Right ventricle myocardium inferior (tissue), 1 donor: Measurements from ENCODE around the gene SCYGR8. TPM values are rescaled to one million over a fixed set of nuclear protein-coding genes. Genes with fewer than 3 reads are reported as not detected.
A peak's percentile ranks its signal among the peaks of the same experiment; 100 is the strongest.
"Not testable (repeated sequence)": the region's sequence is repeated elsewhere in the genome, so short reads cannot be mapped to it uniquely, and the experiment has no call there.

Experiments
- ATAC-seq: fragments of 200-7000 bp; cut with Tn5 transposase; one replicate; pipeline ENCODE4 v1.9.1; 2020; ENCODE audit warnings: mild to moderate bottlenecking, moderate library complexity
- DNase-seq: peaks from one replicate; pipeline ENCODE4 v3.0.0; 2021; ENCODE audit errors: missing footprints
- intact Hi-C: fragments of 100-400 bp; cut with DNase I; formaldehyde crosslinking; loops from one replicate; pipeline ENCODE4 v1.11.0; 2022
- long read RNA-seq: library from polyadenylated mRNA; unstranded; transcript quantifications from one replicate; pipeline ENCODE4 v2.0.0, GENCODE V29; 2021
- total RNA-seq: library from RNA; stranded (reverse); fragmentation: NEBNext Ultra II Directional; extraction: Animal tissue kit (Norgen Biotek cat#: 25700); gene quantifications from one replicate; pipeline ENCODE4 v1.2.1, GENCODE V29; 2021
- donor health status: DM: no; HTN: yes; CAD: no; lungs with severe emphysema.

Gene SCYGR8
- total RNA-seq, result not detected
- long read RNA-seq, result 0 reads

- ATAC-seq (no peak), DNase-seq (no peak)
- intact Hi-C loops, result no loop called here
Observed at GRCh38 chr2:227745594-227745993, at the start of gene SCYGR8. Gene SCYGR8, plus strand, starts transcription at chr2:227745894. Its CDS starts 0 bp downstream, at chr2:227745894.

GRCh38 chr2:227696990-227697679 is 48.6 kb upstream of the SCYGR8 start:
- DNase-seq (no peak), ATAC-seq (no peak)
- intact Hi-C loops, result no loop called here

- no peak for DNase-seq
- ATAC-seq, result no peak
- intact Hi-C loops, result no loop called here
Observed at GRCh38 chr2:227701556-227701955, 44.1 kb upstream of the SCYGR8 start.

- ATAC-seq (no peak), DNase-seq (no peak)
- intact Hi-C loops, result no loop called here
Observed at GRCh38 chr2:227703280-227703732, 42.4 kb upstream of the SCYGR8 start.

- ATAC-seq (no peak), DNase-seq (no peak)
- intact Hi-C loops, result no loop called here
Observed at GRCh38 chr2:227703961-227704360, 41.7 kb upstream of the SCYGR8 start.

- intact Hi-C loops, result no loop called here
- ATAC-seq, result no peak
- no peak for DNase-seq
Observed at GRCh38 chr2:227706859-227707258, 38.8 kb upstream of the SCYGR8 start.

- ATAC-seq, result no peak
- intact Hi-C loops, result no loop called here
- DNase-seq, result no peak
Observed at GRCh38 chr2:227707390-227707789, 38.3 kb upstream of the SCYGR8 start.

GRCh38 chr2:227710986-227711385 is 34.7 kb upstream of the SCYGR8 start:
- ATAC-seq (no peak), DNase-seq (no peak)
- intact Hi-C loops, result no loop called here

- DNase-seq (no peak), ATAC-seq (no peak)
- intact Hi-C loops, result no loop called here
Observed at GRCh38 chr2:227713291-227713690, 32.4 kb upstream of the SCYGR8 start.

GRCh38 chr2:227716501-227716900 is 29.2 kb upstream of the SCYGR8 start:
- no peak for DNase-seq
- ATAC-seq, result no peak
- intact Hi-C loops, result no loop called here

- peak; percentile 93 for DNase-seq
- intact Hi-C loops, result no loop called here
- peak; percentile 96 for ATAC-seq
Observed at GRCh38 chr2:227717687-227718567, 27.8 kb upstream of the SCYGR8 start, which contains the start of gene SLC19A3. Gene SLC19A3, minus strand, starts transcription at chr2:227718028. Its CDS starts 15,710 bp downstream, at chr2:227702318.

GRCh38 chr2:227719641-227720040 is 26.1 kb upstream of the SCYGR8 start:
- intact Hi-C loops, result no loop called here
- ATAC-seq, result no peak
- no peak for DNase-seq

GRCh38 chr2:227720680-227721079 is 25.0 kb upstream of the SCYGR8 start:
- no peak for DNase-seq

GRCh38 chr2:227722821-227723220 is 22.9 kb upstream of the SCYGR8 start:
- ATAC-seq, DNase-seq, intact Hi-C loops: not testable (repeated sequence)

More at GRCh38 chr2:227720680-227721079, 25.0 kb upstream of the SCYGR8 start:
- intact Hi-C loops, result no loop called here
- no peak for ATAC-seq

GRCh38 chr2:227724394-227725039 is 21.2 kb upstream of the SCYGR8 start, which contains the start of gene SCYGR6:
Gene SCYGR6, minus strand, starts transcription at chr2:227724757. Its CDS starts 0 bp downstream, at chr2:227724757.
- intact Hi-C loops, result no loop called here
- DNase-seq (no peak), ATAC-seq (no peak)

GRCh38 chr2:227728035-227728434 is 17.7 kb upstream of the SCYGR8 start, which contains the start of gene SCYGR7:
Gene SCYGR7, plus strand, starts transcription at chr2:227728335. Its CDS starts 0 bp downstream, at chr2:227728335.
- intact Hi-C loops, result no loop called here
- no peak for ATAC-seq
- DNase-seq, result no peak

GRCh38 chr2:227739351-227739750 is 6.3 kb upstream of the SCYGR8 start:
- DNase-seq, result no peak
- intact Hi-C loops, result no loop called here
- no peak for ATAC-seq

- intact Hi-C loops, DNase-seq, ATAC-seq: not testable (repeated sequence)
Observed at GRCh38 chr2:227740705-227741104, 5.0 kb upstream of the SCYGR8 start.

- DNase-seq (no peak), ATAC-seq (no peak)
- intact Hi-C loops, result no loop called here
Observed at GRCh38 chr2:227748079-227748478, 2.4 kb downstream of the SCYGR8 start.
